ENCODE data around the gene DMAC1.

DMAC1 gene

GRCh38 chr9:7783635-7784063, 15.9 kb downstream of the DMAC1 start:
- no peak for DNase-seq (ENCODE audit: low read depth in 2 of 2)

GRCh38 chr9:7782400-7783120, 17.0 kb downstream of the DMAC1 start:
- no peak for DNase-seq (ENCODE audit: low read depth in 2 of 2)

- DNase-seq (ENCODE audit: low read depth in 2 of 2): no peak
These were observed 19.2 kb downstream of the DMAC1 start for GRCh38 chr9:7780261-7780988.

- DNase-seq (ENCODE audit: low read depth in 2 of 2): no peak
These were observed 20.6 kb downstream of the DMAC1 start for GRCh38 chr9:7778851-7779600.

GRCh38 chr9:7777771-7778170, 21.8 kb downstream of the DMAC1 start:
- DNase-seq (ENCODE audit: low read depth in 2 of 2): no peak

- no peak for DNase-seq (ENCODE audit: low read depth in 2 of 2)
These were observed 29.5 kb downstream of the DMAC1 start for GRCh38 chr9:7770111-7770510.

GRCh38 chr9:7762600-7762999, 37.0 kb downstream of the DMAC1 start:
- DNase-seq (ENCODE audit: low read depth in 2 of 2): no peak

- no peak for DNase-seq (ENCODE audit: low read depth in 2 of 2)
These were observed 39.6 kb downstream of the DMAC1 start for GRCh38 chr9:7760014-7760415.

GRCh38 chr9:7756088-7756487, 43.5 kb downstream of the DMAC1 start:
- no peak for DNase-seq (ENCODE audit: low read depth in 2 of 2)

- no peak for DNase-seq (ENCODE audit: low read depth in 2 of 2)
These were observed 47.1 kb downstream of the DMAC1 start for GRCh38 chr9:7752481-7752880.
